ENCODE results near the gene SLC25A42. TPM values are rescaled to one million over a fixed set of nuclear protein-coding genes. Genes with fewer than 3 reads are reported as not detected.
"Not testable (repeated sequence)": the region's sequence is repeated elsewhere in the genome, so short reads cannot be mapped to it uniquely, and the experiment has no call there.

The SLC25A42 gene
- total RNA-seq, 1 experiment from 2014 or later, result 10.3 TPM

DNA sequence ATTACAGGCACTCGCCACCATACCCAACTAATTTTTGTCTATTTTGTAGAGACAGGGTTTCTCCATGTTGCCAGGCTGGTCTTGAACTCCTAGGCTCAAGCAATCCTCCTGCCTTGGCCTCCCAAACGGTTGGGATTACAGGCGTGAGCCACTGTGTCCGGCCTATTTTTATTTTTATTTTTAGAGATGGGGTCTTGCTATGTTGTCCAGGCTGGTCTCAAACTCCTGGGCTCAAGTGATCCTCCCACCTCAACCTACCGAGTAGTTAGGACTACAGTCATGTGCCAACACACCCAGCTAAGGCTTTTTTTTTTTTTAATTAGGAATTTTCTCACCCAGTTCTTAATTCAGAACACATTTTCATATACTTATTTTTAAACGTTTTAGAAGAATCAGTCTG, 71.9 kb downstream of the SLC25A42 start:
- DNase-seq (ENCODE audit: low read depth), result not testable (repeated sequence)

DNA sequence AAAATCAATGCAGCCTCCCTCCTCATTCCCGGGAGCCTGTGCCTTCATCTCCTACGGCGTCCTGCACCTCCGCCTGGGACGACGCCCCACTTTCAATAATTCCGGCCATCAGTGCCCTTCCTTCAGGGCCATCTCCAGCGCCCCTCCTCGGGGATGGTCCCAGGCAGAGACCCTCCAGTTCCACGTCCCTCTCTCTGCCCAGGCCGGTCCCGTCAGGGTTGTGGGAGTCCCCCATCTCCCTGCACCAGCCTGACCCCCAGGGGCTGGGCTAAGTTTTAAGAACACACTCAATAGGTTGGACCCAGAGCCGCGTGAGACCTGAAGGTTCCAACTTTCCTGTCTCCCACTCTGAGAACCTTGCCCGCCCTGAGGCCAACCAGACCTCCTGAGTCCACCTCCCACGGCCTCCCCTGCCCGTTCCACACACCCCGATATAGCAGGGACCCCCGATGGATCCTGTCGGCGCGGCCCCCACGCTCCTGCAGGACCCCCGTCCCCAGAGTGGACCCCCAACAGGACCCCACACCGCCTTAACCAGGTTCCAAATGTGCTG, 73.8 kb downstream of the SLC25A42 start:
- no peak for DNase-seq (ENCODE audit: low read depth)

DNA sequence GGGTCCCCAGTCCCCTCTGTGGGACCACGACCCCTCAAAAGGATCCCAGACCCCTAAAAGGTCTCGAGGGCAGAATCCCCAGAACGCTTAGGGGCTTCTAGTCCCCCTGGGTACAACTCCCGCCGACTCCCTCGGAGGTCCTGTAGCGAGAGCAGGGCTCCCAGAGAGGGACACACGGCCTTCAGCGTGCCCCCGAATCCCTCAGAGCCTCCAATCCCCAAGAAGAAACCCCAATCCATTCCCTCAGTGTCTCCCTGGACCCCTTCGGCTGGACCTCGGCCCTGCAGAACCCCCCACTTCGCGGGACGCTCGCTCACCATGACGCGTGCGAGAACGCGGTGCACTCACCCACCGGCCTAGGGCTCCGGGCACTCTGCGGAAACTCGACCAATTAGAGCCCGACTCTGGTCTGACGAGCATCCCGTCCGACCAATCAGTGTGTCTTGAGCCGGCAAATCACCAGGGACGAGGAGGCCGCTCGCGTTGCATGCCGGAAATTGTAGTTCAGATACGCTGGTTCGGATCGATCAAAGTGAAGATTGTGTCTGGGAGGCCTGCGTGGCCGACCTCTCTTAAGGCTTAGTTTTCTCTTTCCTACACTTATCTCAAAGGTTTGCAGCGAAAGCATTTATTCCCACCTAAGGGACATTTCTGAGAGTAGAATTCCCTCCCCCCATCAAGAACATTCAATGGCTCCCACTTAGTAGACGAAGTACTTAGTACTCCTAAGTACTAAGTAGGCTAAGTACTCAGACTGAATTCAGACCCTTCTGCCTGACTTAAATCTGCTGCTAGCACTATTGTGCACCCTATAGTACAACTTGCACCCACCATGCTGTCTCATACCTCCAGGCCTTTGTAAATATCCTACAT, 74.6 kb downstream of the SLC25A42 start, which contains the start of gene TMEM161A:
TMEM161A (minus strand) TSS at position 370 of the 873 bp plus-strand sequence; CDS start at position 320, 50 bp downstream.
- DNase-seq (ENCODE audit: low read depth), result peak; percentile 98

DNA sequence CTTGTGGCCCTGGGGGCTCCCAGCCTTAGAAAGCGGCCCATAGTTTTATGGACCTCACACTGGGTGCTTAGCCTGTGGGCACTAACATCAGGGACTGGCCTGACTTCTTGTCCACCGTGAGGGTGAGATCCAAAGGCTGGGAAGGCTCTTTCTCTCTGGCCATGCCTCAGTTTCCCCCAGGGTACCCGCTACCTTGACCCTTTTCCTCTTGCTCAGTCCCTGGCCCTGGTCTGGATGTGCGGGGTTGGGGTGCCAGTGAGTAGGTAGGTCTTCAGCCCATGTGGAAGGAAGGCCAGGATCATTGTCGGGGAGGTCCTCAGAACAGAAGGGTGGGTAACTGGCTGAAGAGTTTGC, 76.1 kb downstream of the SLC25A42 start:
- no peak for DNase-seq (ENCODE audit: low read depth)

DNA sequence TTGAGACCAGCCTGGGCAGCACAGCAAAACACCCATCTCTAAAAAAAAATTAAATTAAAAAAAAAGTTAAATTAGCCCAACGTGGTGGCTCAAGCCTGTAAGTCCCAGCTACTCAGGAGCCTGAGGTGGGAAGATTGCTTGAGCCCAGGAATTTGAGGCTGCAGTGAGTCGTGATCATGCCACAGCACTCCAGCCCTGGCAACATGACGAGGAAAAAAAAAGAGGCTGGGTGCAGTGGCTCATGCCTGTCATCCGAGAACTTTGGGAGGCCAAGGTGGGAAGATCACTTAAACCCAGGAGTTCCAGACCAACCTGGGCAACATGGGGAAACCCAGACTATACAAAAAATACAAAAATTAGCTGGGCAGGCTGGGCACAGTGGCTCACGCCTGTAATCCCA, 76.7 kb downstream of the SLC25A42 start:
- DNase-seq (ENCODE audit: low read depth), result peak; percentile 15

DNA sequence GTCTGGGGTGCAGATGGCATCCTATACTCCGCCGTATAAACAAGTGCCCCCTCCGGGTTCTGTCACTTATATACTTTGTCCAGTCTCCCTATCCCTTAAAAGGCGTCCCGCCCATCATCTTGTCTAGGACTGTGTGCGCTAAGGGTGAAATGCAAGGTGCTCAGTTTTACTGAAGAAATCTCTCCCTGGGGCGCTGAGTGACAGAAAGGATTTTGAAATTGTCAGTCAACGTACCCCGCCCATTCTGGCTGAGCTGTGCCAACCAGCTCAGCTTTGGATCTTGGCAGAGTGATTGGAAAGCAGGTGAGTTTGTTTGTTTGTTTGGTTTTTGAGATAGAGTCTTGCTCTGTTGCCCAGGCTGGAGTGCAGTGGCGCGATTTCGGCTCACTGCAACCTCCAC, 78.6 kb downstream of the SLC25A42 start:
- no peak for DNase-seq (ENCODE audit: low read depth)

DNA sequence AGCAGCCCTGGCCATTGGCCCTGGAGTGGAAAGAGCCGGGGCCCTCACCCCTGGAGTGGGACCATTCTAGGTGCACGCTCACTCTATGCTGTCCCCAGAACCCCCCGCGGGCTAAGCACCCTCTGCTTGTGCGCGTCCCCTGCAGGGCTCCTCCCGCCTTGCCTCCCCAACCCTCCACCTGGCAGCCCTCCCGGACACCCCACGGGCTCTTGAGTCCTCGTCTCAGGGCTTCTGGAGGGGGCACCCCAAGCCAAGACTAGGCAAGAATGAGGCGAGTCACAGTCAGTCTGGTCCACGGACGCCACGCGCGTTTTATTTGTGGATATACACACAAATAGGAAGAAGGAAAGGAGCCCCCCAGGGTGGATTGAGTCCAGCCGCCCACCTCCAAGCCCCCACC, 81.5 kb downstream of the SLC25A42 start:
- DNase-seq (ENCODE audit: low read depth), result no peak

DNA sequence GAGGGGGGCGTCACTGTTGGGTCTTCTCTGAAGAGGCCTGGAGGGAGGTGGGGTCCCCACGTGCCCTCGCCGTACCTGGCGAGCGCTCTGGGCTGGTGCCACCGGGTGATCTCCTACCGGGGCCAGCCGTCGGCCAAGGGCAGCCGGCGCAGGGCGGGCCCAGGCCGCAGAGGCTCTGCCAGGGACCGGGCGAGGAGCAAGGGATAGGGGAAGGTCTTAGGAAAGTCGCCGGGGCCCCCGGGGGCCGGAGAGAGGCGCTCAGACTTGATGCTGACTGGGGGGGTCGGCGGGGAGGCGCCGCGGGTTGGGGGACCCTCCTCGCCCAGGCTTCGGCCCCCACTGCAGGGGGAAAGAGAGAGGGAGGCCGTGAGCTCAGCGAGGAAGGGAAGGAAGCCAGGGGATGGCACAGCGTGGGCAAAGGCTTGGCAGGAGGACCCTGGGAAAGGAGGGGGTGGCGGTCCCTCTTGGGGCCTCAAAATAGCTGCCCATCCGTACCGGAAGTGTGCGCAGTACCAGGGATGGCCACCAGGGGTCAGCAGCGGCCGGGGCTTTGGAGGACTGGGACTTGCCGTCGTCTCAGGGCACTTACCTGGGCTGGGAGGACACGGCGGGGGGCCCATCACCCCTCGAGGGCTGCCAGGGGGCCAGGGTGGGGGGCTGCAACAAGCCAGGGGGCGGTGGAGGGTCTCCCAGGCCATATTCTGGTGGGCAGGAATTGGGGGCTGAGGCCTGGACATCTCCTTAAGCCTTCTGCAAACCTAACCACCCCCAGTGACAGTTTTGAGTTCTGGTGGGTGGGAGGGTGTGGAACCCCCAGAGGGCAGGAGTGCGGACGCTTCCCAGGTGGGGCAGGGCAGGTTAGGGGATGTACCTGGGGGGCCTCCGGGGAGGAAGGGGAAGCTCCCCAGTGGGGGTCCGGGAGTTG, 82.2 kb downstream of the SLC25A42 start:
- DNase-seq (ENCODE audit: low read depth), result peak; percentile 53

DNA sequence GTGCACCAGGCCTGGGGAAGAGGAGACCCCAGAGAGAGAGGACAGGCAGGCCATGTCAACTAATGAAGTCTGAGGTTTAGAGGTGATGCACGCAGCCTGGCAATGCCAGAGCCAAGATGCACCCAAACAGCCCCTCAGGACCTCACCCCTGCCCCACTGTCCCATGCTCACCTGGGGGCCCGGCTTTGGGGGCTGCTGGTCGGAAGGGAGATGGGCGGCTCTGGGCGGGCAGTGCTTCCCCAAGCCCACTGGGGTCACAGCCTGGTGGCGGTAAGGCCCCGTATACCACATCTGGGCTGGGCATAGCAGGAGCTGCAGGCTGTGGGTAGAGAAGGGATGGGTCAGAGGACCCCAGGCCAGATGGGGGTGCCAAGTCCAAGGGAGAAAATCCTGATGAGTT, 83.1 kb downstream of the SLC25A42 start:
- no peak for DNase-seq (ENCODE audit: low read depth)

DNA sequence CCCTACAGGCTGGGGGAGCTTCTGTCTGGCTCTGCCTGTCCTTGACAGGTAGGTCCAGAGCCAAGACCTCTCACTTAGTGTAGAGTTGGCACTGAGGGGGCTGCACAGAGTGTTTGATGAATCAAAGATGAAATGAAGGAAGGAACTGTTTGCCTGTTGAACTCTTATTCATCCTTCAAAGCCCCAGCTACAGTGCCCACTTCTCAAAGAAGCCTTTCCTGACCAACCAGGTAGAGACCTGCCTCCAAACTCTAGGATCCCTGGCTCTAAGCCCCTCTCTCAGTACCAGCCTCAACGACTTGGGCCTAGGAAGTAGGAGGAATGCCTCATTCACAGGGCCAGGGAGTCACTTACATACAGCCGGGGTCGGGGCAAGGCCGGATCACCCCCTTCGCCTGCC, 83.5 kb downstream of the SLC25A42 start:
- no peak for DNase-seq (ENCODE audit: low read depth)

DNA sequence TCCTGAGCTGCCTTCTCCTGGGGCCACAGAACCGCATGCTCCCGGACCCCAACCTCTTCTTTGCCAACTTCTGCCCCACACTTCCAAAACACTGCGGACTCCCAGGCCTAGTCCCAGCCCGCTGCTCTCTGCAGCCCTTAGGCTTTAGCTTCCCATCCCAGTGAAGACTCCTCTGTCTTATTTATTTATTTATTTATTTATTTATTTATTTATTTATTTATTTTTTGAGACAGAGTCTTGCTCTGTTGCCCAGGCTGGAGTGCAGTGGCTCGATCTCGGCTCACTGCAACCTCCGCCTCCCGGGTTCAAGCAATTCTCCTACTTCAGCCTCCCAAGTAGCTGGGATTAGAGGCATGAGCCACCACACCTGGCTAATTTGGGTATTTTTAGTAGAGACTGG, 84.7 kb downstream of the SLC25A42 start:
- not testable (repeated sequence) for DNase-seq (ENCODE audit: low read depth)

DNA sequence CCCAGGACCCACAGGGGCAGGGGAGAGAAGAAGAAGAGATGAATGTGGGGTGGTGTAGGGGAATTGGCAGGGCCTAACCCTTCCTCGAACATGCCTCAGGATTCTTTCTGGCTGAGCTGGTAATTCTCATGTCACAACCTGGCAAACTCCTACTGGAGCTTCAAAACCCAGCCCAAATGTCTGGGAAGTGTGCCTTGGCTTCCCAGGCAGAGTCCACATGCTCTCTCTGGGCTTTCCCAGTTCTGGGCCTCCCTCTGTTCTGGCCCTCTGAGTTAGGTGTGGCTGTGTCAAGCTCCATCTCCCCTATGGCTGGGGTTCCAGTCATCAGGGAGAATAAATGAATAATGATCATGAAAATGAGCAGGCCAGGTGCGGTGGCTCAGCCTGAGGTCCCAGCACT, 85.6 kb downstream of the SLC25A42 start:
- no peak for DNase-seq (ENCODE audit: low read depth)

DNA sequence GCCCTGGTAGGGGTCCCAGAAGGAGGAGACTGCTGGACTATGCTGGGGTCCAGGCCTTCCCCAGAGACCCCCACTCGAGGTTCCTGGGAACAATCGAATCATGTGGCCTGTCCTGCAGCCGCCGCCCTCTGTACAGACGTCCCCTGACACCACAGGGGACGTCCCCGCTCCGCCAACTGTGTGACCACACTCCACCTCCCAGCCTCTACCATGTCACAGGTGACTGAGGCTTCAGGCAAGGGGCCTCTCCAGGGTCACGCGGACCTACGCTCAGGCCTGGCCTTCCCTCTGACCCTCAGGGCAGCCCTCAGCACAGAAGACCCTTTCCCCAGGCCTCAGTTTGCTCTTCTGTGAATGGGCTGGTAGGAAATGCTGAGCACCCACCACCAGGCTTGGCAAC, 87.6 kb downstream of the SLC25A42 start:
- no peak for DNase-seq (ENCODE audit: low read depth)

DNA sequence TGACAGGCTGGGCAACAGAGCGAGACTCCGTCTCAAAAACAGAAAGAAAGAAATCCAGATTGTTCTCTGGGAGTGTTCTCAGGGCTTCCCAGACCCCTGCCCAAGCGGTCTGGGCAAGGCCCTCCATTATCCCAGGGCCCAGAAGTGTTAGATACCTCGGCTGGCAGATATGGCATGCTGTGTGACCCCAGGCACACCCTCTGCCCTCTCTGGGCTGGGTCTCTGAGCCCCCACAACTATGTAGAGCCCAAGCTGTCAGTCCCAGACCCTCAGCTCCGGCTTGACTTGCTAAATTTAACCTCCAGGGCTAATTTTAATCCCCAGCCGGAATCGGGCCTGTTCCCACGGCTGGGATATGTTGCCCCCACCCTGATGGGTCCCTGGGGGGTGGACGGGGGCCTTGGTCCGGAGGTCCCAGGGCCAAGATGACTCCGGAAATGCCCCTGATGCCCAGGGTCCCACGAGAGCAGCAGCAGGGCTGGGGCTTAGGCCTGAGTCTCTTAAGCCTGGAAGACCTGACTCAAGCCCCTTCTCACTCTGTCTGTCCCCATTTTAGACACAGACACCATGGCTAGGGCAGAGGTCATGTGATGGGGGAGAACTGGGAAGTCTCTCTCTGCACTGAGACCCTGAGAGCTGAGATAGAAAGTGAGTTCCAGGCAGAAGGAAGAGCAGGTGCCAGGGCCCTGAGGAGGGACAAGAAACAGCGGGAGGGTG, 89.0 kb downstream of the SLC25A42 start:
- DNase-seq (ENCODE audit: low read depth), result no peak

DNA sequence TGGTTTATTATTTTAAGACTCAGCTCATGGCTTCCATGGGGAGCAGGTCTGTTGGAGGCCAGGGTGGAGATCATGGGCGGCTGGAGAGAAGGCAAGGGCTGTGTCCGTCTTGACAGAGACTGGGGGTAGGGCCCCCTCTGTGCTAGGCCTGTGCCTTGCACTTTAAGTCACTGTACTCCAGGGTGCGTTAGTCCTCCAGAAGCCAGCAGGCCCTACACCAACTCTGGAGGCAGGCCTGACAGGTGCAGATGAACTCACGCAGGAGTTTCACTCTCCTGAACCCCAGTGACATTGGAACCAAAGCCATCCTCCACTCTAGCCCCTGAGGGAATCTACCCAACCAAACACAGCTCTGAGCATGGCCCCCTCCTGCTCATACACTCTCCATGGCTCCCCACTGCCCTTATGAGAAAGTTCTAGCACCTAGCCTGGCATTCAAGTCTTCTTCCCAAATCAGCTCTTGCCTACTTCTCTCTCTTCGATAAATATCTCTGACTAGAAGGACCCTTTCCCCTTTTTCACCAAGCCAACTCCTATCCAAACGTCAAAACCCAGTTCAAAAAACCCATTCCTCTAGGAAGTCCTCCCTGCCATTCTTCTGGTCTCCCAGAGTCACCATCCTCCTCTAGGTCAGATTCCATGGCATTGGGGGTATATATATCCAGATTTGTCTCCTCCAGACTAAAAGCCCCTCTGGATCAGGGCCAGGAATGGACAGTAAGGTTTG, 91.1 kb downstream of the SLC25A42 start:
- no peak for DNase-seq (ENCODE audit: low read depth)

DNA sequence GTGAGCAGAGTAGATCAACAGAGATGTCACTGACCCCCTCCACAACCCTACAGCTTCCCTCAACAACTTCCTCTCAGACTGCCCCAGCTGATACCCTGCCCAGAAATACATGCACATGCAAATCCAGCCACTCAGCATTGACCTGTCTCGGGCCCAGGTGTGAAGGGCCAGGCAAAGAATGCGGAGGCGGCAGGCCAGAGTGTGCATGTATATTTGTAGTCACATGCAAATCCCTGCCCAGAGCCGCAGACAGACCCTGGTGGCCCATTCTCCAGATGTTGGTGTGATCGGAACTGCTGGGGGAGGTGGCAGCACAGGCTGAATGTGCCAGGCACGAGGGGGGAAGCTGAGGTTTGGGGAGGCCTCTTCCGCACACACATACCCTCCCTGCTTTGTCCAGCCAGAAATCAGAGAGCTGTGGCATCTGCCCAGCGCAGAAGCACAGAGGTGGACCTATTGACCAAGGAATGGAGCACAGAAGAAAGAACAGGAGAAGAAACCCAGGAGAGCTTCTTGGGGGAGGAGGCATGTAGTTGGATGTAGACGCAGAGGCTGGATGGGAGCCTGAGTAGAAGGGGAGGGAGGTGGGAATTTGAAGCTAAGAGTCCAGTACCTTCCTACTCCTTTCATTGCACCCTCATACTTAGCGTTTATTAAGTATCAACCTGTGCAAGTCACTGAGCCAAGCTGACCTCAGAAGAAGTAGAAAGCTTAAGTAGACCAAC, 91.9 kb downstream of the SLC25A42 start:
- DNase-seq (ENCODE audit: low read depth), result no peak

DNA sequence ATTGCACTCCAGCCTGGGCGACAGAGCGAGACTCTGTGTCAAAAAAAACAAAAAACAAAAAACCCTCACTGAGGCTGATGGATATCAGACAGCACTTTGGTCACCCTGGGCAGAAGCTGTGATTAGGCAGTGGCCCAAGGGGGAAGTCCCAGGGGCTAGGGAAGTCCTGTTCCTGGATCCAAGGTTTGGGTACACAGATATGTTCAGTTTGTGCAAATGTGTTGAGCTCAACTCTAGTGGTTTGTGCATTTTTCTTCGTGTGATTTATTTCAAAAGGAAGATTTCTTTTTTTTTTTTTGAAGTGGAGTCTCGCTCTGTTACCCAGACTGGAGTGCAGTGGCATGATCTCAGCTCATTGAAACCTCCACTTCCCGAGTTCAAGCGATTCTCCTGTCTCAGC, 94.0 kb downstream of the SLC25A42 start:
- no peak for DNase-seq (ENCODE audit: low read depth)

DNA sequence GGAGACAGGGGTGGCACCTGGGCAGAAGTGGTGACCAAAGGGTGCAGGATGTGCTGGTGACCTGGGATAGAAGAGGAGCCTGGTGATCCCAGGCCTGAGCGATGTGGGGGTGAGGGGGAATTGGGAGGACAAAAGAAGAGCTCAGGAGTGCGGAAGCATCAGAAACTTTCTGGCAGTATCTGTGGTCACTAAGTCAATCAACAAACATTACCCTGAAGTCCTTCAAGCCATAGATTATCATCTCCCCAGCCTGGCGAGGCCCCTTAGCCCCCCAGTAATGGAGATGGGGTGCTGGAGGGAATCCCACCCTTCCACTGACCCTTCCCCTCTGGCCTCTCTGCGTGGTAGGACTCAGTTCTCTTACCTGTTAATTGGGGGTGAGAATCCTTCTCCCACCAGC, 95.7 kb downstream of the SLC25A42 start:
- no peak for DNase-seq (ENCODE audit: low read depth)

DNA sequence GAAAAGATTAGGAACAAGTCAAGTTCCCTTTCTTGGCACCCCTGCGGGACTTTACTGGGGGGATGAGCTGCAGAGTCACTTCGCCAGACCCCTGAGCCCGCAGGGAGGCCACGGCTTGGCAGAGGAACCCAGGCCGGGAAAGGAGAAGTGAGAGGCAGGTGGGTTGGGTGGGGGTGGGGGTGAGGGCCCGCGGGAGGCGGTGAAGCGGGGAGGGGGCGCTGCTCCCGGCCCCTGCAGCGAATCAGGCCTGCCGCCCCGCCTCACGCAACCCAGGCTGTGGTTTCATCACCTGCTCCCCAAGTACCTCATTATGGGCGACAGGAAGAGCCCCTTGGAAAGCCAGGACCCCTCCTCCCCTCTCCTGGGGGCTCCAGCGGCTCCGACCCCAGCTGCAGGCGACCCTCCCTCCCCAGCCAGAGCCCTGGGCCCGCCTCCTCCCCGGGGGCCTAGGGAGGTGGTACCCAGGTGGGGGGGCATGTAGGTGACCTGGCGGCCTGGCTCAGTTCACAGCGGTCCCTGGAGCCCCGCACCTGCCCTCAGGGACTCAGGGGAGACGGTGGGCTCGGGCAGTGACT, 96.8 kb downstream of the SLC25A42 start:
- DNase-seq (ENCODE audit: low read depth), result no peak

DNA sequence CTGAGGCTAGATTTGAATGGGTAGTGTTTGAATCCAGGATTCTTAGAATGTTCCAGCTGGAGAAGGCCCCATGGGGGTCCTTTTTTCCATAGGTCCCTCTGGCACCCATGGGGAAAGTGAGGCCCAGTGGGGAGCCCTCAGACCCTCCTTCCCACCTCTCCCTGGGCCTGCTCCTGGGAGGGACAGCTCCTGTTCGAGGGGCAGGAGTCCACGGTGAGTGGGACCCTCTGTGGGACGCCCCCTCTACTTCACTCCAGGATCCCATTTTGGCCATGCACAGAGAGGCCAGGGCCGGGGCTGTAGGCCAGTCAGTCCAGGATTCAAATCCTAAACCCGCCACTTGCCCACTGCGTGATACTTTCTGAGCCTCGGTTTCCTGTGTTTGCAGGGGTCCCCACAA, 98.7 kb downstream of the SLC25A42 start:
- DNase-seq (ENCODE audit: low read depth), result no peak

Data from M059J (cell line).